NCI-H2196 treated with DMSO at 0.1 percent for 48 hours (cell line): Measurements from ENCODE around the gene CAPS.
"Not testable (repeated sequence)": the region's sequence is repeated elsewhere in the genome, so short reads cannot be mapped to it uniquely, and the experiment has no call there.

ENCODE experiments used
- DNase-seq: peaks from one replicate; lab custom pipeline; 2025; ENCODE audit not compliant: unreplicated experiment; lab: John Stamatoyannopoulos, UW

Gene CAPS

GRCh38 chr19:5953680-5954213, 39.7 kb downstream of the CAPS start:
- DNase-seq, result no peak

GRCh38 chr19:5954293-5954692, 40.2 kb downstream of the CAPS start:
- DNase-seq, result no peak

- DNase-seq, result no peak
These were observed 41.5 kb downstream of the CAPS start for GRCh38 chr19:5955636-5955935.

GRCh38 chr19:5956323-5956722, 42.3 kb downstream of the CAPS start:
- DNase-seq, result no peak

GRCh38 chr19:5956728-5957127, 42.7 kb downstream of the CAPS start:
- DNase-seq, result no peak

GRCh38 chr19:5957170-5957569, 43.1 kb downstream of the CAPS start:
- DNase-seq, result no peak

GRCh38 chr19:5958074-5958850, 44.2 kb downstream of the CAPS start:
- DNase-seq, result no peak

GRCh38 chr19:5958851-5959122, 44.7 kb downstream of the CAPS start:
- no peak for DNase-seq

GRCh38 chr19:5959260-5960004, 45.4 kb downstream of the CAPS start:
- no peak for DNase-seq

- DNase-seq, result peak; percentile 71
These were observed 46.2 kb downstream of the CAPS start for GRCh38 chr19:5960005-5961001.

- DNase-seq, result not testable (repeated sequence)
These were observed 47.6 kb downstream of the CAPS start for GRCh38 chr19:5961641-5961968.

- DNase-seq, result peak; percentile 94
These were observed 48.2 kb downstream of the CAPS start for GRCh38 chr19:5961969-5962945.

- DNase-seq, result not testable (repeated sequence)
These were observed 49.2 kb downstream of the CAPS start for GRCh38 chr19:5963259-5963658.

- no peak for DNase-seq
These were observed 49.8 kb downstream of the CAPS start for GRCh38 chr19:5963855-5964254.

GRCh38 chr19:5964816-5965565, 50.9 kb downstream of the CAPS start:
- no peak for DNase-seq
